ENCODE data around the gene ACBD4. TPM values are rescaled to one million over a fixed set of nuclear protein-coding genes. Genes with fewer than 3 reads are reported as not detected.

Gene ACBD4
- total and polyA plus RNA-seq, 2 donors (not counting 3 experiments of a cell fraction or from before 2014, with no cell fraction given): 4.5 to 7.5 TPM

GRCh38 chr17:45110676-45111611 lies 24.5 kb upstream of the ACBD4 start:
- no peak for FAIRE-seq
- no peaks in the 10 kb centered on the region for H3K79me2 ChIP-seq (ENCODE audit: control insufficient read depth, insufficient read depth, low read length)
- H3K9ac ChIP-seq (replicated peaks; ENCODE audit: extremely low read depth, insufficient read depth, low read length): no peak overlapping the region
- DNase-seq (ENCODE audit: low read depth, low spot score): no peak
- H3K27me3 ChIP-seq (ENCODE audit: control insufficient read depth in 2 of 2, insufficient read depth in 2 of 2, low read length in 2 of 2): no peaks in the 10 kb centered on the region
- H4K20me1 ChIP-seq (replicated peaks; ENCODE audit: control insufficient read depth, extremely low read depth, insufficient read depth, low read length): no peaks in the 10 kb centered on the region
- TF ChIP-seq POLR2AphosphoS5 (IDR thresholded peaks at IDR 0.05; ENCODE audit: insufficient read depth, low read depth, low read length) (no peak), EZH2 (IDR thresholded peaks at IDR 0.05; ENCODE audit: borderline replicate concordance, low read depth, low read length, severe bottlenecking) (no peak), CTCF (IDR thresholded peaks at IDR 0.05; ENCODE audit: extremely low read depth in 1 of 2, insufficient read depth in 1 of 2, low read depth in 1 of 2, low read length in 2 of 2) (no peak), JUN (IDR thresholded peaks at IDR 0.05; ENCODE audit: borderline replicate concordance, insufficient read depth, insufficient read length, low read depth) (no peak), MAX (IDR thresholded peaks at IDR 0.05; ENCODE audit: insufficient read depth, insufficient read length) (no peak), POLR2A (IDR thresholded peaks at IDR 0.05; ENCODE audit: low read depth, low read length) (no peak)
- H3K4me3 ChIP-seq (replicated peaks in 1 of 3; ENCODE audit: insufficient read depth in 1 of 3, low read depth in 1 of 3, low read length in 3 of 3): no peak overlapping the region
- H3K4me1 ChIP-seq (ENCODE audit: control insufficient read depth, extremely low read depth, insufficient read depth, low read length): no peaks in the 10 kb centered on the region
- BruUV-seq (replicated peaks): no TSS peak
- H3K9me1 ChIP-seq (replicated peaks; ENCODE audit: control insufficient read depth, extremely low read depth, insufficient read depth, low read length): no peaks in the 10 kb centered on the region
- ChIA-PET POLR2A (no interaction called here), CTCF (interaction anchor here (0.6 to 3.5 kb wide), 5 partner anchors 12 to 253 kb away, joined by 3 to 61 read pairs (median 9); partner anchors contain the start of genes ACBD4 and PLCD3)
- no peak overlapping the region for H3K4me2 ChIP-seq (ENCODE audit: insufficient read depth, low read length)
- no peak overlapping the region for H3K27ac ChIP-seq (ENCODE audit: insufficient read depth, low read depth, low read length)
- no peaks in the 10 kb centered on the region for H3K9me3 ChIP-seq (replicated peaks; ENCODE audit: control insufficient read depth, insufficient read depth, low read length)
- dilution Hi-C loops (cut with MboI; ENCODE audit: extremely low pct_ligation_motif_present, low sequenced_read_pairs) (no loop called here), intact Hi-C loops (cut with micrococcal nuclease) (no loop called here)
- H3K36me3 ChIP-seq (ENCODE audit: control insufficient read depth in 2 of 2, extremely low read depth in 1 of 2, insufficient read depth in 2 of 2, low read length in 2 of 2): peaks cover 14 to 17% of the 10 kb centered on the region in 2 experiments
- no peak overlapping the region for H2AFZ ChIP-seq (ENCODE audit: low read depth, low read length)
